CD4-positive, alpha-beta T cell treated with Interleukin-15 for 4 hours (primary cell): Measurements from ENCODE around the gene RFFL.
A peak's percentile ranks its signal among the peaks of the same experiment; 100 is the strongest.
"Not testable (repeated sequence)": the region's sequence is repeated elsewhere in the genome, so short reads cannot be mapped to it uniquely, and the experiment has no call there.

Experiments used
- DNase-seq: peaks from one replicate; pipeline ENCODE4 v3.0.0-alpha.2; 2020; ENCODE audit warnings: low spot score

RFFL gene

DNA sequence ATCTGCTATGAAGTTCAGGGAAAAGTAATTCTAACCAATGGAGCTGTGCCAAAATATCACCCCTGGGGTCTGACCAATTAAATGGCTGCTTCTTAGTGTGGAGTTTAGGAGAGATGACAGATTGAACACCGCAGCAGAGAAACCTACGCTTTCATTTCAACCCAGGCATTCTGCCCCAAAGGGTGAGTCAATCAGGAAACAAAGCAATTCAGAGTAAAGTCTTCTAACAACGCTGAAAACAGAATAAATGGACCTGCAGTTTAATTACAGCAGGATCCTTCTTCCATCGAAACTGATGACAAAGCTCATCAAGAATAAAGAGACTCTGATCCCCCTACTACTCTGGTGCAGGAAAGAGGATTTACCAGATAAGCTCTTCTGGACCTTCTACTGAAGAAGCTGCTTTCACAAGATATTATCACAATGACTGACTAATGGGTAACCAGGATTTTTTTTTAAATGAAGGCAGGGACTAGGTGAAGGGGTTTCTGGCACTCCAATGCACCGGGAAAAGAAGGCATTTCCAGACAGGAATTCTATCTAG lies 16.7 kb downstream of the RFFL start:
- peak; percentile 93 for DNase-seq

DNA sequence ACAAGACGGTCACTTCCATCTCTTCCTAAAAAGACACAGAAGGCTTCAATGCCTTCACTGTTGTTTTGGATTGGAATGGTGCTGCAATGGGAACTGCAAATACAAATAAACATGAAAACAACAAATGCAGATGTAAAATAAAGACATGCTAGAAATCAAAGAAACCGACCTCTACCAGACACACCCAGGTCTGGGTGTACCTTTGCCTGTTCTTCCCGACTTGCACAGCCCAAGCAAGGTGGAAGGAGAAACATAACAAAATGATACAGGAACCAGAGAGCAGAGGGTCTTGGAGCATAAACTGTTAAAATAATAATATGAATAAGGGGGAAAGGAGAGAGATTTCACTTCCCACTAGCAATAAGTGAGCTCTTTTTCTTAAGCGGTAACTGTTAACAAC lies 17.3 kb downstream of the RFFL start:
- no peak for DNase-seq

DNA sequence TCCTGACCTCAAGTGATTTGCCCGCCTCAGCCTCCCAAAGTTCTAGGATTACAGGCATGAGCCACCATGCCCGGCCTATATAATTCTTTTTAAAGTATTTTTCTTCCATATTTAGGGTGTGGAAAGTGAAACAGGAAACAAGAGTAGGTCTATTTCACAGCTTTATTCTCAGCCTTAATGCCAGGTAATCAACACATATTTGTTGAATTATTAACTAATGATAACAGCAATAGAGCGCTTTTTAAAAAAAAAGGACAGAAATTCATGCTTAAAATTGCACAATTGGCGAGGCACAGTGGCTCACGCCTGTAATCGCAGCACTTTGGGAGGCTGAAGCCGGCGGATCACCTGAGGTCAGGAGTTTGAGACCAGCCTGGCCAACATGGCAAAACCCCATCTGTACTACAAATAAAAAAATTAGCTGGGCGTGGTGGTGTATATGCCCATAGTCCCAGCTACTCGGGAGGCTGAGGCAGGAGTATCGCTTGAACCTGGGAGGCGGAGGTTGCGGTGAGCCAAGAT lies 18.0 kb downstream of the RFFL start:
- DNase-seq: not testable (repeated sequence)

GRCh38 chr17:35044181-35044580 lies 19.3 kb downstream of the RFFL start:
- DNase-seq: no peak

GRCh38 chr17:35041390-35041789 lies 22.1 kb downstream of the RFFL start:
- no peak for DNase-seq

DNA sequence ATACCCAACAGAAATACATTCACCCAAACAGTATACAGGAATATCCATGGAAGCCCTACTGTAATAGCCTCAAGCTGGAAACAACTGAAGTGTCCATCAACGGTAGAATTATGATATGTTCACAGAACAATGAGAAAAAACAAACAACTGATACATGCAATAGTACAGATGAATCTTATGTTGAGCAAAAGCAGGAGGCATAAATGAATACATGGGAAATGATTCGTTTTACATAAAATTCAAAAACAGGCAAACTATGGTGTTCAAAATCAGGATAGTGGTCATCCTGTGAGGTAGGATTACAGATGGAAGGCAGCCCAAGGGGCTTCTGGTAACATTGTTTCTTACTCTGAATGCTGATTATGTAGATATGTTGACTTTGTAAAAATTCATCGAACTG lies 25.1 kb downstream of the RFFL start:
- DNase-seq: no peak

DNA sequence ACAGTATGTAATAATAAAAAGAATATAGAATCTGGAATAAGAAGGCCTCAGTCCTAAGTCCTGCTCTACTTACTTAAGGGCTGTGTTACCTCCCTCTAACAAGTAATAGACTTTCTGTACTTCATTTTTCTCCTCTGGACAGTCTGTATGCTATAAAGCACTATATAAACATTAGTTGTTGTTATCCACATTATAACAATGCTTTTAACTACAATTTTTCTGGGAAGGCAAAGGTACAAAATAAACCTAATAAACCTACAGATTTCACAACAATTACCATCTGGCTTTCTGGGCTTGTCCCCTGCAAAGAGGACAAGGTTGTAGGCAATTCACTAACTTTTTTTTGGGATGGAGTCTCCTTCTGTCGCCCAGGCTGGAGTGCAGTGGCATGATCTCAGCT lies 32.7 kb downstream of the RFFL start:
- DNase-seq: no peak

- peak; percentile 24 for DNase-seq
Measured at GRCh38 chr17:35028531-35029262, 34.8 kb downstream of the RFFL start.

- not testable (repeated sequence) for DNase-seq
Measured at GRCh38 chr17:35028097-35028496, 35.4 kb downstream of the RFFL start.

- no peak for DNase-seq
Measured at GRCh38 chr17:35025541-35025940, 38.0 kb downstream of the RFFL start.

GRCh38 chr17:35023538-35023937 lies 40.0 kb downstream of the RFFL start:
- DNase-seq: no peak

DNA sequence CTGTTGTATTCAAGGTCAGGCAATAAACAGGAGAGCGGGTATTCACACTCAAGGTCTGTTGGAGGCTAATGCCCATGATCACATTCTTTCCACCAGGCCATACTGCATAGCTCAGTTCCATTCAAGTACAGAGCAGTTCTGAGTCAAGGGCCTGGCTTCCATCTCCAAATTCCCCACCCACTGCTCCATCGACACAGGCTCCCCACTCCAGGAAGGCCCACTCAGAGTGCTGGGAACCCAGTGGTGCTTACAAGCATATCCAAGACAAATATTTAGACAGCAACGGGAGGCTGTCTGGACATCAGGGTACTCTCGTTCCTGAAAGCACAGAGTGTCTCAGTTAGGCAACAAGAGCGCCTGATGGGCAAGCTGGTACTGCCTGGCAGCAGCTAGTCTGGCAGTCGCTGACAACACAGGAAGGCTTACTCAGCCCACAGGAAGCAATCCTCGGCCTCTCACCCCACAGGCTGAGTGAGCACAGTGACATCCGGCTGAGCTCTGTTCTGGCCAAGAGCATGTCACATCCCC lies 40.9 kb downstream of the RFFL start:
- DNase-seq: peak; percentile 83

DNA sequence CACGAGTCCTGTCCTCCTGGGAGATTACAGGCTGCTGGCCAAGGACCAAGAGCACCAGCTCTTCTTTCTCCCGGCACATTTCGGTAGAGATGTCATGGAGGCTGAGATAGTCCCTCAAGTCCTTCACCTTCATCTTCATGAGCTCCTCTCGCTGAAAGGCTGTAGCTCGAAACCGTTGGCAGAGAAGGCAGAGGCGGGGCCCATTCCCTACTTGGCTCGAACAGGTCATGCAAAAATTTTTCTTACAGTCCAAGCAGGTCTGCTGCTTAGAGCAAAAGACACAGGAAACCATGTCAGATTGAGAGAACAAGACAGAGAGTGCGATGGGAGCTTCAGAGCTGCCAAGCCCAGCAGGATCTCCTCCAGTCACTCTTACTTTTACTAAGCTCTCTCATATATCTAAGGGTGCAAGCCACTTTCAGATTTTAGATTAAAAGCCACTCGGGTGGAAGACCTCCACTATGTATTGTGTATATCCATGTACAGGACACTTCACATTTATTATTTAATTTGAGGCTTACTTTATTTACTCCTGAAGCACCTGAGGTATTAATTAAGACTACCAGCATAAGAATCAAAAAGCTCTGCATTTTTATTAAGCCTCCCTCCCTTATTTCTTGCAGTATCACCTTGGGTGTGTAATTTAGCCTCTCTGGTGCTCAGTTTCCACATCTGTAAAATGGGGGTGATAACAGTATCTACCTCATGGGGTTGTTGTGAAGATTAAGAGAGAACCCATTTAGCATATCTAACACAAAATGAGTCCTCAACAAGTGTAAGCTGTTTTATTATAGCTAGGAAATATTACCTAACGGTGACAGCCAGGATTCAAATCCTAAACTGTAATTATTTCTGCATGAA lies 41.8 kb downstream of the RFFL start:
- no peak for DNase-seq

- no peak for DNase-seq
Measured at GRCh38 chr17:35019386-35020179, 43.9 kb downstream of the RFFL start.

DNA sequence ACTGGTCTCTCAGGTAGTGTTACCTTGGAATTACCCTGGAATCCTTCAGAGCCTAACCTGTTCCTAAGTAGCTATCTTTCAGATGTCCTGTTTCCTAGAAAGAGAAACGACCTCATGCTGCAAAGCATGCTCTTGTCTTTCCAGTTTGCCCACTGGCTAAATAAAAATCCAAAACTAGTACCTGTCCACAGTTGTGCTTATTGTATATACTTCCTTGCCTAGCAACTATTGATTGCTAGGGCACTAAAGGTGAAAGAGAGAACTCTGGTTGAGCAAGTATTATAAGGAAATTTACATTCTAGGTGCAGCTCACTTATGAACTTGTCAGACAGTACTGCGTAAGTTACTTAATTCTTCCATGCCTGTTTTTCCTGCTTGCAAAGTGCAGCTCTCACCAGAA lies 44.7 kb downstream of the RFFL start:
- no peak for DNase-seq

DNA sequence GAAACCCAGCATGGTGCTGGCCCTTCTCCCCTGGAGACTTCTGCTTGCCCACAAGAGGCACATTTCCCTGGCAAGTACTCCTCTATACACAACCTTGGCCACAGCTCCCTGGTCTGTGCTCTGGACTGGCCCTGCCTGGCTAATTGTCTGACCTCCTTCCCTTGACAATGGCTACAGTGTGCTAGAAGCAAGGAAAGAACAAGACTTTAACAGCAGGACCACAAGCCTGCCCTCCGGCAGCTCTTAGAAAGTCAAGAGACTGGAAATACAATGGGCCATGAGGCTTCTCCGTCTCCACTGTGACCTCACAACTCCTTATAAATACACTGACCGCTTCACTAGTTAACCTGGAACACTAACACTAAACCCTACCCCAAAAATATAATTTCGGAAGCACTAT lies 46.5 kb downstream of the RFFL start:
- DNase-seq: no peak

DNA sequence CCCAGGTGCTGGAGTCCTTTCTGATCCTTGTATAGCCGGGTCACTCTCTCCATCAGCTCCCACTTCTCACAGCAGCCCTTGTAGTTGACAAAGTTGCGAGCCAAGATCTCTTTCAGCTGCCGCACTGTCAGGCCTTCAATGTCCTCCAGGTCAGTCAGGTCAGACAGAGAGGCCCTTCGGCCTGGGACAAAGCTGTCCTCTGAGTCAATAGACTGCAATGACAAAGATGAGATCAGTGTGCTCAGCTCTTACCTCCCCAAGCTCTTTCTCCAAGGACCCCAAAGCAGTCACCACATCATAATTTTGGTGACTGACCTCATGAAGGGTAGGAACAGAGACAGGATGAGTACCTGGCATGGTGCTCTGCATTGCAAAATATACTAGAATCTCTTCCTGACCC lies 47.1 kb downstream of the RFFL start:
- DNase-seq: no peak

GRCh38 chr17:35011671-35012216 lies 51.8 kb downstream of the RFFL start:
- DNase-seq: no peak

- DNase-seq: no peak
Measured at GRCh38 chr17:35010093-35010492, 53.4 kb downstream of the RFFL start.

- no peak for DNase-seq
Measured at GRCh38 chr17:35006961-35007360, 56.5 kb downstream of the RFFL start.

DNA sequence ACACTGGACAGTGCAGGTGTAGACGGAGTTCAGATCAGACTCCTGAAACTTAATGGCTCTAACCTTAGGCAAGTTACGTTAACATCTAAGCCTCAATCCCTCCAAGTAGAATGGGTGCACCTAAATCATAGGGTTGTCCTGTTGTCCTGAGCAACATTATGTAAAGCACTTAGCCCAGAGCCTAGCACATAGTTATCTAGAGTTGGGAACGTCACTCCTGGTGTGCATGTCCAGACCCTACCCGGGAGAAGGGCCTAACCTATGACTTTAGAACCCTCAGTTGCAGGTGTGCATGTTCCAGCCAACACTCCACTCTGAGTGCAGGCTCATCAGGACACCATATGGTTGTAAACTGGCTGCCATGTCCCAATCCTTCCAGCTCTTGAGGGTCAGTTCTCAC lies 57.2 kb downstream of the RFFL start:
- no peak for DNase-seq

- no peak for DNase-seq
Measured at GRCh38 chr17:35003778-35004177, 59.7 kb downstream of the RFFL start.
